COR-L47 (cell line): ENCODE data around the gene FBXO3.
A peak's percentile ranks its signal among the peaks of the same experiment; 100 is the strongest.
"Not testable (repeated sequence)": the region's sequence is repeated elsewhere in the genome, so short reads cannot be mapped to it uniquely, and the experiment has no call there.

Experiments used
- DNase-seq: peaks from one replicate; lab custom pipeline; 2025; lab: John Stamatoyannopoulos, UW

Gene FBXO3

GRCh38 chr11:33773987-33774735 lies at the start of gene FBXO3:
FBXO3 (minus strand) TSS chr11:33774520; CDS start chr11:33774497, 23 bp downstream.
- peak; percentile 90 for DNase-seq

- DNase-seq = not testable (repeated sequence)
These were observed 48.7 kb upstream of the FBXO3 start for GRCh38 chr11:33822981-33823380.

GRCh38 chr11:33819278-33820035 lies 45.1 kb upstream of the FBXO3 start:
- no peak for DNase-seq

- DNase-seq = peak; percentile 68
These were observed 34.0 kb upstream of the FBXO3 start for GRCh38 chr11:33808228-33808828.

GRCh38 chr11:33804471-33804870 lies 30.2 kb upstream of the FBXO3 start:
- DNase-seq = no peak

GRCh38 chr11:33802194-33802950 lies 28.1 kb upstream of the FBXO3 start:
- peak; percentile 88 for DNase-seq

- DNase-seq = no peak
These were observed 27.5 kb upstream of the FBXO3 start for GRCh38 chr11:33801821-33802193.

GRCh38 chr11:33797879-33798278 lies 23.6 kb upstream of the FBXO3 start:
- DNase-seq = no peak

- DNase-seq = no peak
These were observed 15.7 kb upstream of the FBXO3 start for GRCh38 chr11:33790040-33790439.

- DNase-seq = not testable (repeated sequence)
These were observed 13.8 kb upstream of the FBXO3 start for GRCh38 chr11:33788095-33788494.

GRCh38 chr11:33787076-33787475 lies 12.8 kb upstream of the FBXO3 start:
- DNase-seq = no peak

GRCh38 chr11:33785609-33786008 lies 11.3 kb upstream of the FBXO3 start:
- no peak for DNase-seq

GRCh38 chr11:33779849-33780528 lies 5.7 kb upstream of the FBXO3 start:
- no peak for DNase-seq

GRCh38 chr11:33778675-33779074 lies 4.4 kb upstream of the FBXO3 start:
- no peak for DNase-seq

GRCh38 chr11:33777906-33778305 lies 3.6 kb upstream of the FBXO3 start:
- no peak for DNase-seq

- no peak for DNase-seq
These were observed 1.6 kb upstream of the FBXO3 start for GRCh38 chr11:33775832-33776470.

GRCh38 chr11:33775467-33775807 lies 1.1 kb upstream of the FBXO3 start:
- DNase-seq = no peak

GRCh38 chr11:33774736-33775466 lies 581 bp upstream of the FBXO3 start:
- DNase-seq = no peak

GRCh38 chr11:33773404-33773986 lies 825 bp downstream of the FBXO3 start:
- peak; percentile 13 for DNase-seq

- DNase-seq = no peak
These were observed 1.4 kb downstream of the FBXO3 start for GRCh38 chr11:33772870-33773269.
